ENCODE data around the gene TMEM247.

DNA sequence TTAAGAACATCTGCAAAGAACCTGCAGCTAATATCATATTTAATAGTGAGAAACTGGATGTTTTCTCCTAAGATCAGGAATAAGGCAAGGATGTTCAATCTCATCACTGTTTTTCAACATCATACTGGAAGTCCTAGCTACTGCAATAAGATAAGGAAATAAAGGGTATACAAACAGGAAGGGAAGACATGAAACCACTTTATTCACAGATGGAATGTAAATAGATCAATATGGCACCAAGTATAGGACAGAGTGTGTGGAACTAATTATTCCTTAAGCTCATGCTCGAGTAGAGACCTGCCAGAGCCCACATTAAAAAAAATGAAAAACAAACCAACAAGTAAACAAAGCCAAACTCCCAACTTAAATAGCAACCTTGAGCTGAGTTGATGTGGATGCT lies 41.3 kb upstream of the TMEM247 start:
- TF ChIP-seq CTCF (IDR thresholded peaks at IDR 0.05) (no peak), SMC3 (IDR thresholded peaks at IDR 0.05; ENCODE audit: low read depth, low read length) (no peak), MEF2A (IDR thresholded peaks at IDR 0.05; ENCODE audit: borderline replicate concordance, low read depth) (no peak), RAD21 (IDR thresholded peaks at IDR 0.05; ENCODE audit: low read length) (no peak), TAF1 (IDR thresholded peaks at IDR 0.05; ENCODE audit: borderline replicate concordance, low read depth, low read length) (no peak), SIN3A (IDR thresholded peaks at IDR 0.05; ENCODE audit: borderline replicate concordance, low read depth, low read length) (no peak), POLR2AphosphoS5 (IDR thresholded peaks at IDR 0.05; ENCODE audit: low read depth, low read length) (no peak), NRF1 (IDR thresholded peaks at IDR 0.05; ENCODE audit: low read depth, low read length) (no peak)
- TF ChIP-seq, protein P1, sequence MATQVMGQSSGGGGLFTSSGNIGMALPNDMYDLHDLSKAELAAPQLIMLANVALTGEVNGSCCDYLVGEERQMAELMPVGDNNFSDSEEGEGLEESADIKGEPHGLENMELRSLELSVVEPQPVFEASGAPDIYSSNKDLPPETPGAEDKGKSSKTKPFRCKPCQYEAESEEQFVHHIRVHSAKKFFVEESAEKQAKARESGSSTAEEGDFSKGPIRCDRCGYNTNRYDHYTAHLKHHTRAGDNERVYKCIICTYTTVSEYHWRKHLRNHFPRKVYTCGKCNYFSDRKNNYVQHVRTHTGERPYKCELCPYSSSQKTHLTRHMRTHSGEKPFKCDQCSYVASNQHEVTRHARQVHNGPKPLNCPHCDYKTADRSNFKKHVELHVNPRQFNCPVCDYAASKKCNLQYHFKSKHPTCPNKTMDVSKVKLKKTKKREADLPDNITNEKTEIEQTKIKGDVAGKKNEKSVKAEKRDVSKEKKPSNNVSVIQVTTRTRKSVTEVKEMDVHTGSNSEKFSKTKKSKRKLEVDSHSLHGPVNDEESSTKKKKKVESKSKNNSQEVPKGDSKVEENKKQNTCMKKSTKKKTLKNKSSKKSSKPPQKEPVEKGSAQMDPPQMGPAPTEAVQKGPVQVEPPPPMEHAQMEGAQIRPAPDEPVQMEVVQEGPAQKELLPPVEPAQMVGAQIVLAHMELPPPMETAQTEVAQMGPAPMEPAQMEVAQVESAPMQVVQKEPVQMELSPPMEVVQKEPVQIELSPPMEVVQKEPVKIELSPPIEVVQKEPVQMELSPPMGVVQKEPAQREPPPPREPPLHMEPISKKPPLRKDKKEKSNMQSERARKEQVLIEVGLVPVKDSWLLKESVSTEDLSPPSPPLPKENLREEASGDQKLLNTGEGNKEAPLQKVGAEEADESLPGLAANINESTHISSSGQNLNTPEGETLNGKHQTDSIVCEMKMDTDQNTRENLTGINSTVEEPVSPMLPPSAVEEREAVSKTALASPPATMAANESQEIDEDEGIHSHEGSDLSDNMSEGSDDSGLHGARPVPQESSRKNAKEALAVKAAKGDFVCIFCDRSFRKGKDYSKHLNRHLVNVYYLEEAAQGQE (IDR thresholded peaks at IDR 0.05; ENCODE audit: low read depth, low read length): no peak

All from SK-N-SH (cell line).